ENCODE data around the gene ENOSF1.

ENOSF1 gene

DNA sequence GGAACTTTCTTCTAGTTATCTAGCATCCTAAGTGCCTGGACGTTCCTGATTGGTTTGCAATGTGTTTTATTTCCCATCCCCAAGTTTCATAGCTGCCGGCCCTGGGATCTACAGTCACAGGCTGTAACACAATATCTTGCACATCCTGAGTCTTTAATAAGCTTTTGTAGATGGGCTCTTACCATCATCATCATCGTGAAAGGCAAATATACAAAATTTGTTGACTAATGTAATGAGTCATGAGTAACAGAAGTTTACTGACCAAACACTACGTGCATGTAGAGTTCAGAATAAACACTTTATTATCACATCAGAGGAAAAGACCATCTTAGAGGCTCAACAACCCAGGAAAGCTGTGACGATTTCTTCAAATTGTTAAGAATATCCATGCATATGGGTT, 63.1 kb downstream of the ENOSF1 start:
- TF ChIP-seq GATA3 (IDR thresholded peaks at IDR 0.05; ENCODE audit: low read depth, low read length) (no peak), GATA2 (IDR thresholded peaks at IDR 0.05; ENCODE audit: low read depth, low read length) (no peak)

DNA sequence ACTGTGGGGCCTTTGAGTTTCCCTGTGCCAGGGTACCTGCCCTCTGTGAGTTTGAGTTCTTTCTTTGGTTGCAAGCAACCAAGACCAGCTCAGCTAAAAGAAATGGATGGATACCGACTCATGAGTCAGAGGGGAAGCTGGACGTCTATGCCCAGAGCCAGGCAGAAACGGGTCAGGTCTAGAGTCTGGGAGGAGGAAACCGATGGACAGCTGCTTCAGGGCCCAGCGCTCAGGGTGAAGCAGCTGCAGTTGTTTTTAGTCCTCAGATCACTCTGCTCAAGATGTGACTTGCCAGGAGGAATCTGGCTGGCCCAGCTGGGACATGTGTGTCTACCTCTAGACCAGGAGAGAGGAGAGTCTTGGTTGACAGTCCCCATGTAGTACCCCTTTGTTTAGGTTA, 65.1 kb downstream of the ENOSF1 start:
- TF ChIP-seq GATA3 (IDR thresholded peaks at IDR 0.05; ENCODE audit: low read depth, low read length) (no peak), GATA2 (IDR thresholded peaks at IDR 0.05; ENCODE audit: low read depth, low read length) (no peak)

DNA sequence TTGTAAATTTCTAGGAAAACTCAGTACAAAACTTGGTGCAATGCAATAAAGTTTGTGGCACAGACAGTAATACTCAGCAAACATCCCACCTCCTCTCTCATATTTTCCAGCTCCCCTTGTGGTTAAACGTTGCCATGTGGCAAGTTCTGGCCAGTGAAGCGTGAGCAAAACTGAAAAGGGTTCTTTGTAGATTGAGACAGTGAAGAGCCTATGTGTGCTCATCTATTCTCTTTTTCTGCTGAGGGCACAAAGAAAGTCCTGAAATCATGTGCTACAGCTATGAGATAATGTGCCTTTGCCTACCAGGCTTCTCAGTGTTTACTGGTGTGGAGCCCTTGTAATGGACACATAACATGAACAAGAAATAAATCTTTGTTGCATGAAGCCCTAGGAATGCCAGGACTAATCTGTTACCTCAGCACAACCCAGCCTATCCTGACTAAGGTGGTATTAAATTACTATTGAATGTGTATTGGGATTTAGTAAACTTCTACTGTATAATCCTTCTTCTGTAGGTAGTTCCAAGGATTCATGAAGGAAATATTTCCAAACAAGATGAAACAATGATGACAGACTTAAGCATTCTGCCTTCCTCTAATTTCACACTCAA, 67.9 kb downstream of the ENOSF1 start:
- TF ChIP-seq GATA2 (IDR thresholded peaks at IDR 0.05; ENCODE audit: low read depth, low read length) (no peak), GATA3 (IDR thresholded peaks at IDR 0.05; ENCODE audit: low read depth, low read length) (no peak)

- TF ChIP-seq GATA3 (IDR thresholded peaks at IDR 0.05; ENCODE audit: low read depth, low read length) (no peak), GATA2 (IDR thresholded peaks at IDR 0.05; ENCODE audit: low read depth, low read length) (no peak)
These were observed 71.2 kb downstream of the ENOSF1 start for GRCh38 chr18:641224-641623.

- TF ChIP-seq GATA2 (IDR thresholded peaks at IDR 0.05; ENCODE audit: low read depth, low read length) (no peak), GATA3 (IDR thresholded peaks at IDR 0.05; ENCODE audit: low read depth, low read length) (no peak)
These were observed 77.3 kb downstream of the ENOSF1 start for GRCh38 chr18:635171-635570.

DNA sequence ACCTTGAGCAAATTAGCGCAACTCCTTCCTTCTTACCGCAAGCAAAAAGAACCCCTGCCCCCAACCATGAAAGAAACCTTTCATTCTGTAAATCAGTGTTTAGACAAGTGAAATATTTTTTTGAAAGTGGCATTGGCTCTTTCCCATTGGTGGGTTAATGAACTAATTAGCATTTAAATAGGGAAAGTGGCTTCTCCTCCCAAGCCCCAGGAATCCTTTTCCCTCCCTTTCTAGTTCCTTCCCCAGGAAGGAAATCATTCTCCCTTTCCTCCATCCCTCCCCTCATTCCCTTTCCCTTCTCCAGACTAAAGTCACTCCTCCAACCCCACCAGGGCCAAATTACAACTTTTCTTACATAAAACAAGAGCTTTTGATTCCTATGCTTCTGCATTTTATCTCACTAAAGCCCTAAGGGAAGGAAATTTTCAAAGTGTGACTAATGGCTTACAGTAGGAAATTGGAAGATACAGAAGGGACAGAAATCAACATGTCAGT, 77.8 kb downstream of the ENOSF1 start:
- TF ChIP-seq GATA3 (IDR thresholded peaks at IDR 0.05; ENCODE audit: low read depth, low read length) (no peak), GATA2 (IDR thresholded peaks at IDR 0.05; ENCODE audit: low read depth, low read length) (no peak)

GRCh38 chr18:631560-631959, 80.9 kb downstream of the ENOSF1 start:
- TF ChIP-seq GATA2 (IDR thresholded peaks at IDR 0.05; ENCODE audit: low read depth, low read length) (no peak), GATA3 (IDR thresholded peaks at IDR 0.05; ENCODE audit: low read depth, low read length) (no peak)

DNA sequence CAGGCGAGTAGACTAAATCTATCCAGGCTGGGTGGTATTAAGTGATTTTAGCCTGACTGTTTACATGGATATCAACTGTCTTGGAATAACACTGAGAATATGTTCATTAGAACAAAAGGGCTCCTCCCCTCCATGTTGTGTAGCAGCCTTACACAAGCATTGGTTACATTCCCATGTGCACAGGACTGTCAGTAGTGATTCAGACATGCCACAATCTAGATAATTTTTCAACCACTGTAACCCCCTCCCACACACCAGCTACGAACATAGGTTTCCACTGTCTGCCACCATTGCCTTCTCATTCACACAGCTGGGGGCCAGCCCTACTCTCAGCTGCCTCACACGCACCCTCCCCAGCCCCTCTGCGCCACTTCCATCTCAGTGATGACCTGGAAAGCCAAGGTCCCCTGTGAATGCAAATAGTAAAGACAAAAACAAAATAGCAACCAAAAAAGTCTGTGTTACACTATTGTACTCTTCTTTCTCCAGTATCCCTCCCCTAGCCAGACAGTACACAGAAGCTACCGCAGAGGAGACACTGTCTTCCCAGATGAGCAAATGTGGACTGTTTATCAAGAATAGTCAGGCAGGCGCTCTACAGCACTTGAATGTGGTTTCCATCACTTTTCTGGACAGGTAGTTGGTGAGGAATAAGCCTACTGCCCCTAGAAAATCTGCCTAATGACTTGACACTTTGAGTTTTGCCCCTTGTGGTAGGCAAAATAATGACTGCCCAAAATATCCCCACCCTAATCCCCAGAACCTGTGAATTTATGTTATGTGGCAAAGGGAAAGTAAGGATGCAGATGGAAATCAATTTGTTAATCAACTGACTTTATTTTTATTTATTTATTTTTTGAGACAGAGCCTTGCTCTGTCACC, 82.9 kb downstream of the ENOSF1 start:
- TF ChIP-seq GATA2 (IDR thresholded peaks at IDR 0.05; ENCODE audit: low read depth, low read length) (no peak), GATA3 (IDR thresholded peaks at IDR 0.05; ENCODE audit: low read depth, low read length) (no peak)

DNA sequence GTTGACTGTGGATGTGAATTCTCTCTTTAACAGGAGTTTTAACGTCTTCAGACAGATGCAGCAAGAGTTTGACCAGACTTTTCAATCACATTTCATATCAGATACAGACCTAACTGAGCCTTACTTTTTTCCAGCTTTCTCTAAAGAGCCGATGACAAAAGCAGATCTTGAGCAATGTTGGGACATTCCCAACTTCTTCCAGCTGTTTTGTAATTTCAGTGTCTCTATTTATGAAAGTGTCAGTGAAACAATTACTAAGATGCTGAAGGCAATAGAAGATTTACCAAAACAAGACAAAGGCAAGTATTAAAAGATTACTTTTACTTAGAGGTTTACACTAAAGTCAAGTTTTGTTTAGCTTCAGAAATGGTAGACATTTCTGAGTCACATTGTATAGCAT, 85.2 kb downstream of the ENOSF1 start:
- TF ChIP-seq GATA3 (IDR thresholded peaks at IDR 0.05; ENCODE audit: low read depth, low read length) (no peak), GATA2 (IDR thresholded peaks at IDR 0.05; ENCODE audit: low read depth, low read length) (no peak)

- no peak for TF ChIP-seq GATA2 (IDR thresholded peaks at IDR 0.05; ENCODE audit: low read depth, low read length)
- TF ChIP-seq GATA3 (IDR thresholded peaks at IDR 0.05; ENCODE audit: low read depth, low read length), result no peak
These were observed 88.4 kb downstream of the ENOSF1 start for GRCh38 chr18:623761-624620.

GRCh38 chr18:622289-622688, 90.1 kb downstream of the ENOSF1 start:
- TF ChIP-seq GATA3 (IDR thresholded peaks at IDR 0.05; ENCODE audit: low read depth, low read length) (no peak), GATA2 (IDR thresholded peaks at IDR 0.05; ENCODE audit: low read depth, low read length) (no peak)

DNA sequence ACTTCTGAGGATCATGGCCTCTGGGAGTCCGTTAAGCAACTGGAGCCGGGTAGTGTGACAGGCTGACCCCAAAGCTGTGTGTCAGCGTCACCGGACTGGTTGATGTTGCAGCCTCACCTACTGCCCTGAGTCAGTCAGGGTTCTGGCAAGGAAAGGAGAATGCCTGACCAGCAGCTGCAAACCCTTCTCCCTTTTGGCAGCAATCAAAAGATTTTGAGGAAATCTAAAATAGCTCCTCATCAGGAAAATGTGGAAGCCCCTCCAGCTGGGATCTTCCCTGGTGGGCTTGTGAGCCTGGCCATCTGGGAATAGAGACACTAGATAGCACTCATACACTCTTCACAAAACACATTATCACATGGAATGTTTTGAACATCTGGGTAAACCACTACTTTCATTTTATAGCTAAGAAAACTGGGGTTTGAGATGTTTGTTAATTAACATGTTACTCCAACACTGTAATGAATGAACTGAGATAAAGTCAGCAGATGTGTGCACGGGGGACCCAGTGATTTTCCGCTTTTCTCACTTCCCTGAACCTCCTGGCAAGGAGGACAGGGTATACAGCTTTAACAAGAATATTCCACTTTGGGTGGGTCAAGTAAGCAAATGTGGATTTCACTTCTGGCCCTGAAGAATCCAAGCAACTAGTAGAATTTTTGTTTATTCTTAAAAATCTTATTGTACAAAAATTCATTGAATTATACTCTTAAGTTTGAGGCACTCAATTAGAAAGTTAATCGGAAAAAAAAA, 91.0 kb downstream of the ENOSF1 start:
- TF ChIP-seq GATA2 (IDR thresholded peaks at IDR 0.05; ENCODE audit: low read depth, low read length) (no peak), GATA3 (IDR thresholded peaks at IDR 0.05; ENCODE audit: low read depth, low read length) (no peak)

Measured in SH-SY5Y (cell line).